C1 segment of cervical spinal cord (tissue), 14 donors: ENCODE data around the gene SCIMP.
"Not testable (repeated sequence)": the region's sequence is repeated elsewhere in the genome, so short reads cannot be mapped to it uniquely, and the experiment has no call there.

Experiments
- DNase-seq, 14 donors: peaks; one replicate each; lab custom pipeline; 2025; lab: John Stamatoyannopoulos, UW

The SCIMP gene

DNA sequence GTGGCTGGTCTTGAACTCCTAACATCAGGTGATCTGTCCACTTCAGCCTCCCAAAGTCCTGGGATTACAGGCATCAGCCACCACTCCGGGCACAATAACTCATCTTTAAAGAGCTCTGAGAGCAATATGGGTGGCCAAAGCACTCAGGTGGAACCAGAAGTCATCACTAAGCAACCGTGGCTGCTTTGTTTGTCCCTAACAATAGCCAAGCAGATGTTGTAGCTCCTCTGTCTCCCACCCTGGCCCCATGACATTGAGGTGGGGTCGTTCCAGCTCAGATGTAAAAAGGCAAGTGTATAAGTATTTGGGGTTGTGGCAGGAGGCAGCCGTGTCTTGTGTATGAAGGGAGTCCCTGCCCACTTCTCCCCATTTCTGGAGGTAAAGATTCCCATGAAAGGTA is 3.7 kb upstream of the SCIMP start:
- DNase-seq: no peak

DNA sequence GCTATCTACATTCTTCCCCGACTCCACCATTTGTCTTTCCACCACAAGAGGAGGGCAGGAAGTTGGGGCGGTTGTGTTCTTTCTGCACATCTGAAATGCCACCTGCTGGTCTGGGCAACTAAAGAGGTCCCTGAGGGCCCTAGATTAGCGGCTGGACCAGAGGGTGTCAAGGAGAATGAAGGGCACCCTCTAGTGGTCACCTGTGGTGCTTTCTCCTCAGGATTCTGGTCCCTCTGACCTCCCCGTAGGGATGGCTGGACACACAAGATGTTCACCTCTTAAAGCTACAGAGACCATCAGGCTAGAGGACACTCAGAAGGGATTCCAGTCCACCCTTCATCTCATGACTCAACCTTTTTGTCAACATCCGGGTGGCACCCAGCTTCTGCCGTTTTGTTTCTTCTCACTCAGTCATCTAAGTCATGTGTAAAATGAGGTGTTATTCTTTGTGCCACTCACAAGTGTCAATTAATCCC is 2.9 kb upstream of the SCIMP start:
- DNase-seq: peak in 2 of 14 donors; percentile 12 to 26

DNA sequence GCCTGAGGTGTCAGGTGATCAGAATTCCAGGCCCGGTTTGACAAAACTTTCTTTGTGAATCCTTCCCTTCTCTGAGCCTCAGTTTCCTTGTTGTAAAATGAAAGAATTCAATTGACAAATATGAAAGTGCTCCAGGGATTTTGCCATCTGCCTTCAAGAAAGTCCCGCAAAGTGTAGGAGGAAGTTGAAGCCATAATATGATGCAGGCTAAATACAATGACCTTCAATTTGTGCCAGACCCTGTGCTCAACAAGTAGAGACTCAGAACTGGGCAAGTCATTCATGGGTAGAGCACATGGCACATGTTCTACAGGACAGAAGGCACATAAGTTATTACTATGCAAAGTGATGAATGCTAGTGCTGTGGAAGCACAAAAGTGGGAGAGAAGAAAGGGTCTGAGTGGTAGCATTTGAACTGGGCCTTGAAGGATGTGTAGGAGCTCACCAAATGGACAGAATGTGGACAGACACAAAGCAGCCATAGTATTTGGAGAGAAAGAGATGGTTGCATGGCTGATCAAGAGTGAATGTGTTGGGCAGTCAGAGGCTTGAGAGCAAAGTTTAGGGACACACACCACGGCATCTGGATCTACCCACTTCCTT is 2.4 kb upstream of the SCIMP start:
- DNase-seq: no peak

DNA sequence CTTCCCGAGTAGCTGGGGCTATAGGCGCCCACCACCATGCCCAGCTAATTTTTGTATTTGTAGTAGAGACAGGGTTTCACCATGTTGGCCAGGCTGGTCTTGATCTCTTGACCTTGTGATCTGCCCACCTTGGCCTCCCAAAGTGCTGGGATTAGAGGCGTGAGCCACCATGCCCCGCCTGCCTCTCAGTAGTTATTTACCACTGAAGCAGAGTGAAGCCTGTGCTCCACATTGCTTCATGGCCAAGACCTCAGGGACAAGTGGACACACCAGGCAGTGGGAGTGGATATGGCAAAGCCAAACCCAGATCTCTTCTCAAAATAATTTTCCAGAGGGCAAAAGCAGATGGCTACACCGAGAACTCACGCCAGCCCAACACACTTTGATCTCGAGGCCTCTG is 1.2 kb downstream of the SCIMP start:
- DNase-seq: not testable (repeated sequence)

DNA sequence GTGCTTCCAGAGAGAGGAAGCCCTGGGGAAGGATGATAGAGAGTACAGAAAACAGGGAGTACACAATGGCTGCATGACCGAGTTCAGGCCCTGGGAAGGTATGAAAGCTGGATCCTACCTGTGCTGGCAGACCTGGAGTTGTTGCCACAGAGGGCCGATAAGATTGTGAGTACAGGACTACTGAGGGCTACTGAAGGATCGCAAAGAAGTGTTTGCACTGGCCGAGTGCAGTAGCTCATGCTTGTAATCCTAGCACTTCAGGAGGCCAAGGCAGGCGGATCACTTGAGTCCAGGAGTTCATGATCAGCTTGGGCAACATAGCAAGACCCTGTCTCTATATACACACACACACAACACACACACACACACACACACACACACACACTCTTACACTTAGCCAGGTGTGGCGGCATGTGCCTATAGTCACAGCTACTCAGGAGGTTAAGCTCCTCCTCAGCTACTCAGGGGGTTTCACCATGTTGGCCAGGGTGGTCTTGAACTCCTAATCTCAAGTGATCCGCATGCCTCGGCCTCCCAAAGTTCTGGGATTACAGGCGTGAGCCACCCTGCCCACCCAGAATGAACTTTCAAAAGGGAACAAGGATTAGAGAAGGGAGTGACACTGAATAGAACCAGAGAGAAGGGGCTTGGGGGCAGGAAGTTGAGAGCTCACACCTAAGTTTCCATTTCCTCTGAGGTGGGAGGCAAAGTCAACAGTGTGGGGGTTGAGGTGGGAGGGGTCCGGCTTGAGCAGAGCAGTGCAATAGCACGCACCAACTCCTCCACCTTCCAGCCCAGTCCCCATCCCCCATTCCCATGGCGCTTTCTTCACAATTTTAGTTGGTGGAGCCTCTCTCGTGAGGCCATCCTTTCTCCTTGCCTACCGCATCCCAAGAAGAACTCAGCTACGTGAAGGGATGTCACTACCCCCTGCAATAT is 7.5 kb downstream of the SCIMP start:
- DNase-seq: no peak

DNA sequence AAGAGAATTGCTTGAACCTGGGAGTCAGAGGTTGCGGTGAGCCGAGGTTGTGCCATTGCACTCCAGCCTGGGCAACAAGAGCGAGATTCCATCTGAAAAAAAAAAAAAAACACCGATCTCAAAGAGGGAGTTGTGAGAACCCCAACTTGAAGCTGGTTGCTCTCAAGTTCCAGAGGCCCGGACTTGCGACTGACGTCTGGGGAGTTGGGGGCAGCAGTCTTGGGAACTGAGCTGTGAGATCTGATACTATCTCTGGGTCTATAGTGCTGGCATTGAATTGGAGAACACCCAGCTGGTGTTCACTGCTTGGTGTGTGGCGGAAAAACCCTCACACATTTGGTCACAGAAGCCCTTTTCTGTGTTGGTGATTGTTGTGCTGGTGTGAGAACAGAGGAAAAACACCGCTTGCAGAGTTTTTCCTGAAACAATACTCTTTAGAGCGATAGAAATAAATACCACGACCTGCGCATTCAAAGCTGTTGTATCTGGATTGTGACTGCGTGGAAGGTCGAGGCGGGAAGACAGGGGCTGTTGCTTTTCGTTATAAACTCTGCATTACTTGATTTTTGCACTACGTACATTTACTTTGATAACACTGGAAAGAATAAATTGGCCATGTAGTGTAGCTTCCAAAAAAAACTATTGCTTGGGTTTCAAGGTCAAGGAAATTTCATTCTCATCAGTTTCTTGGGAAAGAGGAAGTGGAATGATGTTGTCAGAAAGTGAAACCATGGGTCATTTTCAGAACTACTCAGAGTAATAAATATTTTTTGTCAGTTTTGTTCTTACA is 8.8 kb downstream of the SCIMP start:
- DNase-seq: no peak

DNA sequence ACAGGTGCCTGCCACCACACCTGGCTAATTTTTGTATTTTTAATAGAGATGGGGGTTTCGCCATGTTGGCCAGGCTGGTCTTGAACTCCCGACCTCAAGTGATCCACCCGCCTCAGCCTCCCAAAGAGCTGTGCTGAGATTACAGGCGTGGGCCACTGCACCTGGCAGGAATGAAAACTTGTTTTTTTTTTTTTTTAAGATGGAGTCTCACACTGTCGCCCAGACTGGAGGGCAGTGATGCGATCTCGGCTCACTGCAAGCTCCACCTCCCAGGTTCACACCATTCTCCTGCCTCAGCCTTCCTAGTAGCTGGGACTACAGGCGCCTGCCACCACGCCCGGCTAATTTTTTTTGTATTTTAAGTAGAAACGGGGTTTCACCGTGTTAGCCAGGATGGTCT is 12.7 kb downstream of the SCIMP start:
- not testable (repeated sequence) for DNase-seq

DNA sequence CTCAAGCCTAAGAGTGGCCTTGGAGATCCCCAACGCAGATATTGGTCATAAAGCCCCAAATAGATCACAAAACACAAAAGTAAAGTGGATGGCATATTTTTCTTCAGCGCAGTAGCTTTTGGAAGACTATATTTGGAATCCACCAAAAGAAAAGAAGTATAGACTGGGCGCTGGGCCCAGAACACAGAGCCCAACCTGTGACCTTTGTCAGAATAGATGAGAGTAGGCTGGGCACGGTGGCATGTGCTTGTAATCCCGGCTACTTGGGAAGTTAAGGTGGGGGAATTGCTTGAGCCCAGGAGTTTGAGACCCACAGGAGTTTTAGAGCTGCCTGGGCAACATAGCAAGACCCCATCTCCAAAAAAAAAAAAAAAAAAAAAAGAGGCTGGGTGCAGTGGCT is 14.6 kb downstream of the SCIMP start:
- no peak for DNase-seq

DNA sequence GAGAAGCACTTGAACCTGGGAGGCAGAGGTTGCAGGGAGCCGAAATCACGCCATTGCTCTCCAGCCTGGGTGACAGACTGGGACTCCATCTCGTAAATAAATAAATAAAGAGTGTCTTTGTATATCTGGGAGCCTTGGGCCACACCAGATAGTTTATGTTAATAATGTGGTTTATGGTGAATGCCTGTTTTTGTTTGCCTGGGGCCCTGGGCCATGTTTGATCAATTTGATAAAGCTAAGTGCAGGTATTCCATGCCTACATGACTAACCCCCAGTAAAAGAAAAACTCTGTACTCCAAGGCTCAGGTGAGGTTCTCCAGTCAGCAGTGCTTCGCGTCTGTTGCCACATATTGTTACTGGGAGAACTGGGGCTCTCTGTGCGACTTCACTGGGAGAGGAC is 15.1 kb downstream of the SCIMP start:
- DNase-seq: no peak

DNA sequence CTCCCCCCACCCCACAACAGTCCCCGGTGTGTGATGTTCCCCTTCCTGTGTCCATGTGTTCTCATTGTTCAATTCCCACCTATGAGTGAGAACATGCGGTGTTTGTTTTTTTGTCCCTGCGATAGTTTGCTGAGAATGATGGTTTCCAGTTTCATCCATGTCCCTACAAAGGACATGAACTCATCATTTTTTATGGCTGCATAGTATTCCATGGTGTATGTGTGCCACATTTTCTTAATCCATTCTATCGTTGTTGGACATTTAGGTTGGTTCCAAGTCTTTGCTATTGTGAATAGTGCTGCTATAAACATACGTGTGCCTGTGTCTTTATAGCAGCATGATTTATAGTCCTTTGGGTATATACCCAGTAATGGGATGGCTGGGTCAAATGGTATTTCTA is 17.1 kb downstream of the SCIMP start:
- not testable (repeated sequence) for DNase-seq

DNA sequence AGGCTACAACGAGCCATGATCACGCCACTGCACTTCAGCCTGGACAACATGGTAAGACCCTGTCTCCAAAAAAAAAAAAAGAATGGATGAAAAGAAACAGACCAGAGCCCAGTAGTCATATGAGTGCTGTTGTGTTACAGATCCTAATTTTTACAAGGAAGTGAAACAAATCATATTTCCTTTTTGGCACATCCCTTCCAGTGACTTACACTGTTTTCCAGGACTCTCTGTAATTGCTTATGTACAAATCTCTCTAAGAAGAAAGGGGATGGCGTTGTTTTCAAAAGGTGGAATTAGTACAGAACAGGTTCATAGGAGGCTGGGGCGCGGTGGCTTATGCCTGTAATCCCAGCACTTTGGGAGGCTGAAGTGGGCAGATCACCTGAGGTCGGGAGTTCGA is 23.2 kb downstream of the SCIMP start:
- DNase-seq: no peak

DNA sequence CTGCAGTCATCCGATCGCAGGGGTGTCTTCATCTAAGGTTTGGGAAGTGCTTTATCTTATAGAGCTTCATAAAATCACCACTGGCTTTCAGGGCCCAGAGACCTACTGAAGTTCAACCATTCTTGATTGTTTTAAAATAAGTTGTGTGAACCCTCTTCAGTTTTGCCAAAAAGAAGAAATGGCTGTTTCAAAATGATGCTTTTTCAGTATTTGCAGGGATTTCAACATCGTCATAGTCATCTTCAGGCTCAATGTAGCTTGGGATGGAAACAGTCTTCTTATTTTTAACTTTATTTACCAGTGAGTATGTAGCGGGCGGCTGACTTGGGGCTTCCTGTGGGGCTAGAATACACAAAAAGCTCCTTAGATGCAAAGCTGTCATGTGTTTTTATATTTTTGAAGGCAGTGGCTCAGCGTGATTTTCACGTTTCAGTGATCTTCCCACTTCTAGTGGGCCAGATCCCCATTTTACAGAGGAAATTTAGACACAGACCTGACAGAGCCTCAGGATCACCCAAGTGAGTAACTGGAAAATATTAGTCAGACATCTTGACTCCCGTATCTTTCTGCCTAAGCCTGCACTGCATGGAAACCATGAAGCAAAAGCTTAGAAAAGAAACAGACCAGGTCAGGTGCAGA is 23.9 kb downstream of the SCIMP start:
- no peak for DNase-seq

DNA sequence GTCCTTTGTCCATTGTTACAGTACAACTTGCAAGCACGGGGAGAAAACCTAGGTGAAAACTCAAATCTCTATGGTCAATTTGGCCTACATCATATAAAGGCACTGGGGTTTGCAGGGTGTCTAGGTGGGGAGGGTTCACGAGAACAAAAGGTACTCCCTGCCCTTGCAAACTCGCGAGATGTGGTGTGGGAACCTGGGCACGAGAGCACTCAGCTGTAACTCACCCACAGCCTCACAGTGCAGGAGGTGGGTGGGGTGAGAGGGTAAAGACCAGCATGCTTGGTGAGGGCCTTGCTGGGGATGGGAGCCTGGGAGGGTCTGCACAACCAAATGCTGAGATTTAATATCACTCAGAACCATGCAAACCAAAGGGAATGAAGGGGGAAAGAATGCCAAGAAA is 24.6 kb downstream of the SCIMP start:
- DNase-seq: no peak

DNA sequence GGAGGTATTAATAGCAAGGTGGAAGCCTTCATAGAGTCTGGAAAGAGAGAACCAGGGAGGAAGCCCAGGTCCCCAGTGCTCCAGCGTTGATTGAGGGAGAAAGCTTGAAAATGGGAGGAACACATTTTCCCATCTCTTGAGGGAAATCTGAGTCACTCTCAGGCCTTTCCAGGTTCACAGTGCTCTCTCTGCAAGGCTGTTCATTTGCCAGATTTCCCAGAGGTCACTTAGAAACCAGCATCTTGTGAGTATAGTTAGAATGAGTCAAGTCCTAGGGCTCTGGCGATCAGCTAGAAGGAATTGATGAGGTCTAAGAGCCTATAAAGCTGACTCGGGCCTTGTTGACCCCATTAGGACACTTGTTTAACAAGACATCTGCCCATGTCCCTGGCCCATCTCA is 25.3 kb downstream of the SCIMP start:
- DNase-seq: no peak

DNA sequence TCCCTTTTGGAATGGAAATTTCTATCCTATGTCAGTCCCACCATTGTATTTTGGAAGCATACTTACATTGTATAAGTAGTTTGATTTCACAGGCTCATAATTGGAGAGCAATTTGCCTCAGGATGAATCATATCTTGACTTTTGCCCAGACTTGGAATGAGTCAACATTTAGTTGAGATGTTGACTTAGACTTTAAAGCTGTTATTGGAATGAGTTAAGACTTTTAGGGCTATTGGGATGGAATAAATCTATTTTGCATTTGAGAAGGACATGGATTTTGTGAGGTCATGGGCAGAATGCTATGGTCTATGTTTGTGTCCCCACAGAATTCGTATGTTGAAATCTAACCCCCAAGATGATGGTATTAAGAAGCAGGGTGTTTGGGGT is 30.8 kb downstream of the SCIMP start:
- DNase-seq: no peak

DNA sequence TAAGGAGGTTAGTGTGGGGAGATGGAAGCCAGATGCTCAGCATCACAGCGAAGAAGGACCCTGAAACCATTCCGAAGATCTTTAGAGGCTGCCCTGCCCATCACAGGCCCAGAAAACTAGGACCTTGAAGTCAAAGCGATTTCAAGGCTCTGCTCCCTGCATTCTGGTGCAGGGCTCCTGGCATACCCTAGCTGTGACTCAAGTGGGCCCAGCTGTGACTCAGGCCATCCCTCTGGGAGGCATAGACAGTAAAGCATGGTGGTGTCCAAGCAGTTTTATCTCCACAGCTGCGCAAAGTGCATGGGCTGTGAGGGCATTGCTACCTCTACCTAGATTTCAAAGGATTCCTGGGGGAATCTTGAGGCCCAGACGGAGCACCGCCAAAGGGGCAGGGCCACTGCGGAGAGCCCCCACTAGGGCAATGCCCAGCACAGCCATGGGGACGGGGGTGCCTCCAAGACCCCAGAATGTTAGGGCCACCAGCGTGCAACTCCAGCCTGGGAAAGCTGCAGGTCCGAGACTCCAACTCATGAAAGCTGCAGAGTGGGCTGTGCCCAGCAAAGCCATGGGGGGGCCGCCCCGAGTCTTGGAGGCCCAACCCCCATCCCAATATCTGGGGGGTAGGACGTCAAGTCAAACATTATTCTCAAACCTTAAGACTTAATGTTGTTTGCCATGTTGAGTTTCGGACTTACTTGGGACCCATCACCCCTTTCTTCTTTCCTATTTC is 31.3 kb downstream of the SCIMP start:
- no peak for DNase-seq

DNA sequence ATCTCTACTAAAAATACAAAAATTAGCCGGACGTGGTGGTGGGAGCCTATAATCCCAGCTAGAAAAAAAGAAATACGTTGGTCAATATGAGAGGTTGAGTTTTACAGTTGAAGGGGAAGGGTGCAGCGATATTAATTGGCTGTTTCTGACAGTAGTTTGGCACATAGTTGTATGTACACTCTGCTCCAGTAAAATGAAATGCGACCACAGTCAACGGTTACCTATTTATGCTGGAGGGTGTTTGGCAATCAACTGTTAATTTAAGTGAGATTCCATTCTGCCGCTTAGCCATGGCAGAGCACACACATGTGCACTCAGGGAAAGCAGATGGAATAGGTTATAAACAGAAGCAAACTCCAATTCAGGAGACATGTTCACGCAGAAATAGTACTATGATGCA is 33.6 kb downstream of the SCIMP start:
- DNase-seq: no peak

DNA sequence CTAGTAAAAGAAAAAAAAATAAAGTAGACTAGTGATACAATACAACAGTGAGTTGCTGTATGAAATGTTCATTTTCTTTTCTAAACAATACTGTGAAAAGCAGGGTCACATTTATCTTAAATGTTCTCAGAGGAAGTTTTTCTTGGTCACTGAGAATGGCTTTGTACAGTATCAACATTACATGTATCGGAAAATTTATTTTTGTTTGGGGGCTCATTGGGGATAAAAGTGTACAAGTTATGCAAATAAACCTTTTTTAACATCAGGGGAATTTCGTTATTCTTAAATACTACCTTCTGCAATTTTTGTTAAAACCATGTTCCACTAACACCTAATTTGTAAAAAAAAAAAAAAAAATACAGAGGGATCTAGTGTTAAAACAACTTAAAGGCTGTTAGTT is 34.3 kb downstream of the SCIMP start:
- DNase-seq: no peak

DNA sequence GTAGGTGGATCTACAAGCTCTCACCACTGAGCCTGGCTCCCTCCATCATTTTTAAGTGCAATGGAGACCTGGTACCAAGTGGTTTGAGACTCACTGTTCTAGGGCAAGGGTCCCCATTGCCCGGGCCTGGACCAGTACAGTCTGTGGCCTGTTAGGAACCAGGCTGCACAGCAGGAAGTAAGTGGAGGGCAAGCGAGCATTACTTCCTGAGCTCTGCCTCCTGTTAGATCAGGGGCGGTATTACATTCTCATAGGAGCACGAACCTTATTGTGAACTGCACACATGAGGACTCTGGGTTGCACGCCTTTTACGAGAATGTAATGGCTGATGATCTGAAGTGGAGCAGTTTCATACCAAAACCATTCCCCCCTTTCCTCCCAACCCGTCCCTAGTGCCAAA is 36.2 kb downstream of the SCIMP start:
- DNase-seq: no peak

DNA sequence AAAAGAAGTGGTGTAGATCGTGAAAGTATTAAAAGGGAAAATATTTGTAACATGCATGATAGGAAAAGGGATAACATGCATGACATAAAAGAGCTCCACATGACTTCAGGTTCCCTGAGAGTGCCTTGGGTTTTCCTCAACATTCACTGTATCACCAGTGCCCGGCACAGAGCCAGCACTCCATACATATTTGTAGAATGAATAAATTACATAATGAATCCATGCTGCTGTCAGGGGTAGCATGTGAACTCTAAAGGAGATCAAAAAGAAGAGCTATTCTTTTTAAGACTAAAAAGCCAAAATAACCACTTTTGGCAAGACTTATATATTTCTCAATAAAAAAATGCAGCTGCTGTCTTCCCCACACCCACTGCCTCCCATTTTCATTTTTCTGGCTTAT is 40.3 kb downstream of the SCIMP start:
- DNase-seq: no peak
